Choroid plexus epithelial cell (primary cell): ENCODE measurements around the gene NELFA.
A peak's percentile ranks its signal among the peaks of the same experiment; 100 is the strongest.

Experiments used
- DNase-seq: peaks from one replicate; pipeline ENCODE4 v3.0.0-alpha.2; 2010; ENCODE audit warnings: low read depth
- H3K4me3 ChIP-seq: 2 replicates; pipeline ENCODE4 v1.5.1; 2011; ENCODE audit warnings: low read depth, mild to moderate bottlenecking, control low read depth, low read length, moderate library complexity
- TF ChIP-seq, protein P1 (sequence below): conservative IDR thresholded peaks from 2 replicates; pipeline ENCODE4 v1.5.1; 2011; ENCODE audit warnings: low read depth, mild to moderate bottlenecking, control low read depth, inconsistent platforms, low read length, moderate library complexity

NELFA gene

DNA sequence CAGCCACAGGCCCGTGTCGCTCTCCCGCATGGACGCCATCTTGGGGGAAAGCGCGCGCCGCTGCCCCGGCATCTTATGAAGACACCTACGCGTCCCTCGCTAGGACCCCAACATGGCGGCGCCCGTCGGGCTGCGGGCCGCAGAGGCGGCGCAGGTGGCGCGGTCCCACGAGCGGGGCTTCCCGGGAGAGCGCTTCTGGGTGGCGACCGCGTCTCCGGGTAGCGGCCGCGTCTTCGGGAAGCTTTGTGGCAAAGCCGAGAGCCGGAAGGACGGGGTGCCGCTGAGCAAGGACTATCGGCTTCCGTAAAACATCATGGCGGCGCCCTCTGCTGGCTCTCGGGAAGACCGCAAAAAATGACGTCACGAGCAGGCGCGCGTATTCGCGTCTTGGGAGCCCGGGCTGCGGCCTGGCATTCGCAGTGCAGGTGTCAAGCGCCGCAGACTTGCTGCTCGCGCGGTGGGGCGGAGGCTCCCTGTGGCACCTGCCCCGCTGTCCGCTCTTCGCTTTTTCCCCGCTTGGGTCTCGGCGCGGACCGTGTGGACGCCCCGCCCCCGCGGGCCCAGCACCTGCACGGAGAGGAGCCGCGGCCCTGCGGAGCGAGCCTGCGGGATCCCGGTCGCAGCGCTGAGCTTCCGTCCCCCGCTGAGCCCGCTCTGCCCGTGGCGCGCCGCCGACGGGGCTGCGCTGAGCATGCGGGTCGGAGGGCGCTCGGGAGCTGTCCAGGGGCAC is at the start of gene NELFA:
TSS of gene NELFA (minus strand) at position 54 of the 730 bp plus-strand sequence. CDS start at position 39, 15 bp downstream.
- TF ChIP-seq, protein P1, sequence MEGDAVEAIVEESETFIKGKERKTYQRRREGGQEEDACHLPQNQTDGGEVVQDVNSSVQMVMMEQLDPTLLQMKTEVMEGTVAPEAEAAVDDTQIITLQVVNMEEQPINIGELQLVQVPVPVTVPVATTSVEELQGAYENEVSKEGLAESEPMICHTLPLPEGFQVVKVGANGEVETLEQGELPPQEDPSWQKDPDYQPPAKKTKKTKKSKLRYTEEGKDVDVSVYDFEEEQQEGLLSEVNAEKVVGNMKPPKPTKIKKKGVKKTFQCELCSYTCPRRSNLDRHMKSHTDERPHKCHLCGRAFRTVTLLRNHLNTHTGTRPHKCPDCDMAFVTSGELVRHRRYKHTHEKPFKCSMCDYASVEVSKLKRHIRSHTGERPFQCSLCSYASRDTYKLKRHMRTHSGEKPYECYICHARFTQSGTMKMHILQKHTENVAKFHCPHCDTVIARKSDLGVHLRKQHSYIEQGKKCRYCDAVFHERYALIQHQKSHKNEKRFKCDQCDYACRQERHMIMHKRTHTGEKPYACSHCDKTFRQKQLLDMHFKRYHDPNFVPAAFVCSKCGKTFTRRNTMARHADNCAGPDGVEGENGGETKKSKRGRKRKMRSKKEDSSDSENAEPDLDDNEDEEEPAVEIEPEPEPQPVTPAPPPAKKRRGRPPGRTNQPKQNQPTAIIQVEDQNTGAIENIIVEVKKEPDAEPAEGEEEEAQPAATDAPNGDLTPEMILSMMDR, result peak; percentile 60
- H3K4me3 ChIP-seq, result peak within 1 kb of the TSS; percentile 100
- peak; percentile 94 for DNase-seq

DNA sequence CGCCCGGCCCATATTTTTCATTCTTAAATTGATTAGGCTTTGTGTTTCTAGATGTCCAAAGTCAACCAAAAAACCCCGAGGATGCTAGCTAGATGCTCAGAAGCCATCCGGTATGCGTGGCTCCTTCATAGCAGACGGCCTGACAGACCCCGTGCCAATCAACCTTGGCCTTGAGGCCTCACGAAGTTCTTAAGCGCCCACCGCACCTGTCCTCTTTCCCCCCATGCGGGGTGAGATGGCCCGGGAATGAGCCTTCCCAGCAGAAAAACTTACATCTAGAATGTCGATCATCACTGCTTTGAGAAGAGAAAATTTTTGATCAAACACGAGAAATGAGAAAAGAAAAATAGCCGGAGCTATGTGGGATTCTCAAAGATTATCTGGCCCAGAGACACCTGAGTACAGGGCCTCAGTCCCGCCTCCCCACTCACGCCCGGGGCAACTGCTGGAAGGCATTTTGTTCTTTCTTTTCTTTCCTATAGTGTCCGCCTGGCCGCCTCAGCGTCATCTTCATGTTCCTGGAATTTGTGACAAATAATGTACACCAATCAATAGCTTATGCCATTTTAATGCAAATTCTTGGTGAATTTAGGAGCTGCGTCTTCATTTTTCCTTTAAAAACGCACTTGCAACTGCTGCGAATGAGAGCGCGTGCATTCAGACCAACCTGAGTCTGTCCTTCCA is 48.8 kb upstream of the NELFA start:
- TF ChIP-seq, protein P1, result no peak
- no peak overlapping the region for H3K4me3 ChIP-seq
- no peak for DNase-seq

DNA sequence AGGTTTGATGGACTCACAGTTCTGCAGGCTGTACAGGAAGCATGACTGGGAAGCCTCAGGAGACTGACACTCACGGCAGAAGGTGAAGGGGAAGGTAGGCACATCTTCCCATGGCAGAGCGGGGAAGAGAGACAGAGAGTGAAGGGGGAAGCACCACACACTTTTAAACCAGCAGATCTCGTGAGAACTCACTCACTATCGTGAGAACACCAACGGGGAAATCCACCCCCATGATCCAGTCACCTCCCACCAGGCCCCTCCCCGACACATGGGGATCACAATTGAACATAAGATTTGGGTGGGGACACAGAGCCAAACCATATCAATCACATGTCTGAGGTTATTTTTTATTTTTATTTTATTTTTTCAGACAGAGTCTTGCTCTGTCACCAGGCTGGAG is 45.4 kb upstream of the NELFA start:
- no peak for DNase-seq
- H3K4me3 ChIP-seq, result no peak overlapping the region
- TF ChIP-seq, protein P1, result no peak

DNA sequence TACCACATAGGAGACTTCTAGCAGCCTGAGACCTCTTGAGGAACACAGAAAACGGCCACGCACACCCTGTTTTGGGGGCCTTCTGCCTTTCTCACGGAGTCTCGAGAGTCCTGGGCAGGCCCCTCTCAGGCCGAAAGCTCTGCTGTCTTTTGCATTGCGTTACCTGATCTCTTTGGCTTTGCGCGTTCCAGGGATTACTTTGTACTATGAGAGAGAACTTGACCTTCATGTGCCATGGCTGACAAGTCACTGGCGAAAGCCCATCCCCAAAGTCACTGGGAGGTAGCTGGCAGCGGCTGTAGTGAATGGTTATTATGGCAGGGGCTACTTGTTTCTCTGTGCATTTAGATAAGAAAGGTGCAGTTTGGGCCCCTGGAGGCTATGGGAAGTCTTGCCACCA is 42.3 kb upstream of the NELFA start:
- no peak overlapping the region for H3K4me3 ChIP-seq
- TF ChIP-seq, protein P1, result no peak
- no peak for DNase-seq

DNA sequence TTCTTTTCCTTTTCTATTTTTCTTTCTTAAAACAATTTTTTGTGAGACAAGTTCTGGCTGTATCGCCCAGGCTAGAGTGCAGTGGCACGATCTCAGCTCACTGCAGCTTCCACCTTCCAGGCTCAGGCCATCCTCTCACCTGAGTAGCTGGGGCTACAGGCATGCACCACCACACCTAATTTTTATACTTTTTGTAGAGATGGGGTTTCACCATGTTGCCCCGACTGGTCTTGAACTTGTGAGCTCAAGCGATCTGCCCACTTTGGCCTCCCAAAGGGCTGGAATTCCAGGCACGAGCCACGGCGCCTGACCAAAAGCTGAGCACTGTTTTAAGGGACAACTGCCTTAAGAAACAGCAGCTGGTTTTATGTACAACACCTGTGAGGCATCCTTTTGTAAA is 41.0 kb upstream of the NELFA start:
- DNase-seq, result no peak
- H3K4me3 ChIP-seq, result no peak overlapping the region
- TF ChIP-seq, protein P1, result no peak

DNA sequence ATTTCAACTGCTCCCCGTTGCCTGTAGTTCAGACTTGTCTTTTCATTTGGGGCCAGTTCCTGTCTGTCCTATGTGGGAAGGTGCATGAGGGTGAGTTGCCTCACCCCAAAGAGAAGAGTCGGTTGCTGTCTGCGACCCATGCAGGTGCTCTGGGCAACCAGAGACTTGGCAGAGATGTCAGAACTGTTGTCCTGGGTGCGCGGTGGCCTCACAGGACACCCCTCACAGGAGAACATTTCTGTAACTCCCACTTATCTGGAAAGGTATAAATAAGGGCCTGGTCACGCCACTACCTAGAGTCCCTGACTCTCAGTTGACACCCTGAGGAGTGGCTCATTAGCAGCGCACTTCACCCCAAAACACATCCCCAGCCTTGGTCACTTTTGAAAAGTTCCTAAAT is 40.6 kb upstream of the NELFA start:
- no peak for DNase-seq
- H3K4me3 ChIP-seq, result no peak overlapping the region
- TF ChIP-seq, protein P1, result no peak
